ENCODE data around the gene WDR11. TPM values are rescaled to one million over a fixed set of nuclear protein-coding genes. Genes with fewer than 3 reads are reported as not detected.

Gene WDR11
- total and polyA plus RNA-seq, 2 experiments from 2014 or later: 31.2 to 40.3 TPM

DNA sequence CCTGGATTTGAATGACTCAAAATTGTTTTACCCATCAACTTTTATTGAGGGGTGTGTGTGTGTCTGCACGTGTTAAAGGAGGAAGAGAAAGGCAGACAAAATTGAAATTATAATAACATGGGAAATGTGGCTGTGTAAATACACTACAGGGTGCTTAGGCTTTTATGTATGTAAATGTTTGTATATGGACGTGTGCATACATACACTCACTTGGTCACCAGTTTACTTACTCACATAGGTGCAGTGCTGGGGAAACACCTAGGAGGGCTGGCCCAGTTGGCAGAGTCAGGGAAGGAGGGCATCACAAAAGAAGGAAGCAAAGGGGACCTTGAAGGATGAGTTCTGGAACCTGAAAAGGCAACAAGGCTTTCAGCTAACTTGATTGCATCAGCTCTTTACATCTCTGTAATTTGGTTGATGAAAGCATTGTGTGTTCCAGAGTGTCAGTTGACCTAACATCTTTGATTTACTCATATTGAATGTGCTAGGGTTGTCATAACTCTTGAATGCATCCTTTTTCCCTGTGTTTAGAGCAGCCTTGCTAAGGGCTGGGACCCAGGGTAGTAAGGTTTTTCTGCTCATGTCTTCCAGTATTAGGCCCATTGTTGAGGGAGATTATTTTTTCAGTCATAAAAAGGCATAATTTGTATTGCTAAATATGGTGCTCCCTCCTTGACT, 10.2 kb downstream of the WDR11 start:
- H3K4me3 ChIP-seq: no peak overlapping the region
- H3K27ac ChIP-seq: no peak overlapping the region
- DNase-seq (ENCODE audit: low read depth in 1 of 2, low spot score in 1 of 2): no peak
- no peak for TF ChIP-seq CTCF (IDR thresholded peaks at IDR 0.05; ENCODE audit: low read depth, low read length)
- H3K9me3 ChIP-seq (ENCODE audit: low read depth): no peaks in the 10 kb centered on the region
- H3K36me3 ChIP-seq: peaks cover 67% of the 10 kb centered on the region
- H3K27me3 ChIP-seq: no peaks in the 10 kb centered on the region
- H3K4me1 ChIP-seq (ENCODE audit: low read depth): no peaks in the 10 kb centered on the region

- H3K27ac ChIP-seq: no peak overlapping the region
- H3K4me1 ChIP-seq (ENCODE audit: low read depth): no peaks in the 10 kb centered on the region
- DNase-seq (ENCODE audit: low read depth in 1 of 2, low spot score in 1 of 2): no peak
- no peak overlapping the region for H3K4me3 ChIP-seq
- H3K27me3 ChIP-seq: no peaks in the 10 kb centered on the region
- peaks cover 49% of the 10 kb centered on the region for H3K36me3 ChIP-seq
- no peak for TF ChIP-seq CTCF (IDR thresholded peaks at IDR 0.05; ENCODE audit: low read depth, low read length)
- H3K9me3 ChIP-seq (ENCODE audit: low read depth): no peaks in the 10 kb centered on the region
These were observed 22.6 kb downstream of the WDR11 start for GRCh38 chr10:120873741-120874140.

DNA sequence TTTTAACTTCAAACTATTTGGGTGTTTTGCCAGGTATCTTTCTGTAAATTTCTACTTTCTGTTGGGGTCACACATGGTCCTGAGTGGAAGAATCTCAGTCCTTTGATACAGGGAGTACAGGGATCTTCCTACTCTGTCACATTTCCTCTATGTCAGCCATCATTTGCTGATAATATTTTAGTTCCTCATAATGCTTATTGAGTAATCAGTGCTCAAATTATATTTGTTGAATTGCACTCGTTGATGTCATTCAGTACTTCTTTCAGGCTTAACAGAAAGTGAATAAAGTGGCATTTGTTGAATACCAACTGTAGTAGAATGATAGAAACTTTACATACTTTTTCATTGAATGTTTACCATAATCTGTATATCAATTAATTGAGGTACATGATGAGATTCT, 31.9 kb downstream of the WDR11 start:
- no peak overlapping the region for H3K27ac ChIP-seq
- peaks cover 51% of the 10 kb centered on the region for H3K36me3 ChIP-seq
- no peak overlapping the region for H3K4me3 ChIP-seq
- no peaks in the 10 kb centered on the region for H3K9me3 ChIP-seq (ENCODE audit: low read depth)
- TF ChIP-seq CTCF (IDR thresholded peaks at IDR 0.05; ENCODE audit: low read depth, low read length): no peak
- no peak for DNase-seq (ENCODE audit: low read depth in 1 of 2, low spot score in 1 of 2)
- H3K4me1 ChIP-seq (ENCODE audit: low read depth): no peaks in the 10 kb centered on the region
- H3K27me3 ChIP-seq: no peaks in the 10 kb centered on the region

- DNase-seq (ENCODE audit: low read depth in 1 of 2, low spot score in 1 of 2): no peak
These were observed 36.3 kb downstream of the WDR11 start for GRCh38 chr10:120887482-120887881.

GRCh38 chr10:120891365-120891764, 40.2 kb downstream of the WDR11 start:
- Histone ChIP-seq H3K9me3 (ENCODE audit: low read depth) (no peaks in the 10 kb centered on the region), H3K4me1 (ENCODE audit: low read depth) (no peaks in the 10 kb centered on the region), H3K36me3 (peaks cover 24% of the 10 kb centered on the region), H3K27ac (no peak overlapping the region), H3K27me3 (no peaks in the 10 kb centered on the region), H3K4me3 (no peak overlapping the region)
- DNase-seq (ENCODE audit: low read depth in 1 of 2, low spot score in 1 of 2): peak in 1 of 2 donors; percentile 23
- no peak for TF ChIP-seq CTCF (IDR thresholded peaks at IDR 0.05; ENCODE audit: low read depth, low read length)

More at GRCh38 chr10:120887482-120887881, 36.3 kb downstream of the WDR11 start:
- Histone ChIP-seq H3K27ac (no peak overlapping the region), H3K4me3 (no peak overlapping the region), H3K4me1 (ENCODE audit: low read depth) (no peaks in the 10 kb centered on the region), H3K27me3 (no peaks in the 10 kb centered on the region), H3K36me3 (peaks cover 43% of the 10 kb centered on the region), H3K9me3 (ENCODE audit: low read depth) (no peaks in the 10 kb centered on the region)
- no peak for TF ChIP-seq CTCF (IDR thresholded peaks at IDR 0.05; ENCODE audit: low read depth, low read length)
